GM23338 (cell line): ENCODE measurements around the gene FAM237B. TPM values are rescaled to one million over a fixed set of nuclear protein-coding genes. Genes with fewer than 3 reads are reported as not detected.

Source experiments
- ATAC-seq: fragments of 200-7000 bp; cut with Tn5 transposase; 3 replicates; pipeline ENCODE4 v1.9.1; 2020
- DNase-seq: peaks from one replicate; pipeline ENCODE4 v3.0.0-alpha.2; 2015; ENCODE audit warnings: low spot score
- H2AFZ ChIP-seq: fragments of 200-600 bp; sonication (generic); 2 replicates; pipeline ENCODE4 v1.8.0; 2016; ENCODE audit warnings: antibody characterized with exemption, mild to moderate bottlenecking, moderate library complexity
- H3F3A ChIP-seq: fragments of 200-600 bp; sonication (generic); replicated peaks from 2 replicates; pipeline ENCODE4 v1.8.0; 2017; ENCODE audit warnings: antibody characterized with exemption, mixed run types, low read depth
- H3K27ac ChIP-seq: fragments of 200-600 bp; sonication (generic); 2 replicates; pipeline ENCODE4 v1.6.1; 2016; ENCODE audit warnings: low read depth
- H3K27me3 ChIP-seq: fragments of 200-600 bp; sonication (generic); 2 replicates; pipeline ENCODE4 v1.8.0; 2016; ENCODE audit warnings: mild to moderate bottlenecking, mixed run types, moderate library complexity; ENCODE audit not compliant: insufficient read depth
- H3K36me3 ChIP-seq: fragments of 200-600 bp; sonication (generic); 2 replicates; pipeline ENCODE4 v1.8.0; 2016; ENCODE audit warnings: mild to moderate bottlenecking; ENCODE audit not compliant: insufficient read depth
- H3K4me1 ChIP-seq: fragments of 200-600 bp; sonication (generic); 2 replicates; pipeline ENCODE4 v1.8.0; 2016; ENCODE audit warnings: mild to moderate bottlenecking, moderate library complexity; ENCODE audit not compliant: insufficient read depth
- H3K4me2 ChIP-seq: fragments of 200-600 bp; sonication (generic); 2 replicates; pipeline ENCODE4 v1.7.1; 2017; ENCODE audit warnings: mixed run types
- H3K4me3 ChIP-seq: fragments of 200-600 bp; sonication (generic); 2 replicates; pipeline ENCODE4 v1.6.1; 2016; ENCODE audit warnings: mixed run types
- H3K79me2 ChIP-seq: fragments of 200-600 bp; sonication (generic); replicated peaks from 2 replicates; pipeline ENCODE4 v1.8.0; 2017; ENCODE audit warnings: mild to moderate bottlenecking; ENCODE audit not compliant: insufficient read depth
- H3K9me2 ChIP-seq: fragments of 200-600 bp; sonication (generic); 2 replicates; pipeline ENCODE4 v1.8.0; 2017; ENCODE audit not compliant: insufficient read depth
- H4K20me1 ChIP-seq: fragments of 200-600 bp; sonication (generic); replicated peaks from 2 replicates; pipeline ENCODE4 v1.8.0; 2017; ENCODE audit warnings: mild to moderate bottlenecking; ENCODE audit not compliant: insufficient read depth
- H3K27ac Mint-ChIP-seq: 2 replicates; pipeline ENCODE4 v1.8.0; 2020; ENCODE audit warnings: inconsistent platforms, mild to moderate bottlenecking, moderate library complexity, mixed read lengths
- H3K27me3 Mint-ChIP-seq: 3 replicates; pipeline ENCODE4 v1.8.0; 2022; ENCODE audit warnings: low read depth, mild to moderate bottlenecking, moderate library complexity, mixed read lengths, inconsistent platforms; ENCODE audit not compliant: insufficient read depth, poor library complexity
- H3K36me3 Mint-ChIP-seq: 3 replicates; pipeline ENCODE4 v1.8.0; 2021; ENCODE audit warnings: low read depth, mild to moderate bottlenecking, inconsistent platforms, moderate library complexity, mixed read lengths
- H3K4me1 Mint-ChIP-seq: 3 replicates; pipeline ENCODE4 v1.8.0; 2020; ENCODE audit warnings: mild to moderate bottlenecking, inconsistent platforms, mixed read lengths
- H3K4me3 Mint-ChIP-seq: 3 replicates; pipeline ENCODE4 v1.8.0; 2021; ENCODE audit warnings: moderate library complexity, mild to moderate bottlenecking, inconsistent platforms, mixed read lengths
- H3K9me3 Mint-ChIP-seq: 3 replicates; pipeline ENCODE4 v1.8.0; 2020; ENCODE audit warnings: moderate library complexity, mild to moderate bottlenecking, inconsistent platforms, mixed read lengths
- CREB1 ChIP-seq: fragments of 250-450 bp; sonication (Bioruptor Pico); IDR thresholded peaks from 2 replicates; pipeline ENCODE4 v1.5.0; 2020; ENCODE audit warnings: low read depth, mild to moderate bottlenecking, moderate library complexity
- EZH2 ChIP-seq: fragments of 200-600 bp; sonication (generic); IDR thresholded peaks from one replicate; pipeline ENCODE4 v1.8.0; 2017; ENCODE audit warnings: antibody characterized with exemption, mild to moderate bottlenecking, low read depth; ENCODE audit not compliant: unreplicated experiment
- EZH2phosphoT487 ChIP-seq: fragments of 200-600 bp; sonication (generic); IDR thresholded peaks from one replicate; pipeline ENCODE4 v1.8.1; 2018; ENCODE audit warnings: antibody characterized with exemption; ENCODE audit not compliant: unreplicated experiment
- JUNB ChIP-seq: IDR thresholded peaks from one replicate; pipeline ENCODE4 v1.6.1; 2016; ENCODE audit warnings: antibody characterized with exemption; ENCODE audit not compliant: unreplicated experiment
- NANOG ChIP-seq: IDR thresholded peaks from 2 replicates; pipeline ENCODE4 v1.6.1; 2016; ENCODE audit warnings: antibody characterized with exemption, borderline replicate concordance
- POLR2AphosphoS5 ChIP-seq: IDR thresholded peaks from 2 replicates; pipeline ENCODE4 v1.6.1; 2016; ENCODE audit warnings: antibody characterized with exemption, low read depth
- STAT1 ChIP-seq: IDR thresholded peaks from one replicate; pipeline ENCODE4 v1.6.1; 2016; ENCODE audit warnings: antibody characterized with exemption; ENCODE audit not compliant: unreplicated experiment
- ZNF114 ChIP-seq: fragments of 250-450 bp; sonication (Bioruptor Pico); IDR thresholded peaks from 2 replicates; pipeline ENCODE4 v1.5.0; 2020; ENCODE audit warnings: mild to moderate bottlenecking, moderate library complexity
- ZNF331 ChIP-seq: fragments of 250-450 bp; sonication (Bioruptor Pico); IDR thresholded peaks from 2 replicates; pipeline ENCODE4 v1.5.0; 2020; ENCODE audit warnings: low read depth, mild to moderate bottlenecking, moderate library complexity
- polyA plus RNA-seq: library from polyadenylated mRNA; unstranded; fragments of >200 nt; fragmentation: Nextera tagmentation; extraction: Ambion mirVana; gene quantifications from 2 replicates; pipeline ENCODE4 v1.2.1, GENCODE V29; 2016
- total RNA-seq: library from RNA; depleted of rRNA; stranded (reverse); fragments of >200 nt; shearing (Covaris generic); gene quantifications from 2 replicates; pipeline ENCODE4 v1.2.3, GENCODE V29; 2014
- TF ChIP-seq, protein P1 (sequence below), 2 experiments: fragments of 200-600 bp in 1 of 2; sonication (generic) in 1 of 2; conservative IDR thresholded peaks; 2 replicates each; pipeline versions ENCODE4 v1.5.1 to v1.6.1; 2016 to 2017; ENCODE audit warnings: antibody characterized with exemption in 2 of 2, low read depth in 2 of 2, mild to moderate bottlenecking in 2 of 2, moderate library complexity in 1 of 2
- TF ChIP-seq, protein P2 (sequence below): IDR thresholded peaks from one replicate; pipeline ENCODE4 v1.6.1; 2018; ENCODE audit warnings: antibody characterized with exemption; ENCODE audit not compliant: unreplicated experiment
- TF ChIP-seq, protein P3 (sequence below): fragments of 250-450 bp; sonication (Bioruptor Pico); IDR thresholded peaks from 2 replicates; pipeline ENCODE4 v1.5.0; 2020; ENCODE audit warnings: mild to moderate bottlenecking, moderate library complexity
- TF ChIP-seq, protein P4 (sequence below): IDR thresholded peaks from 2 replicates; pipeline ENCODE4 v1.6.1; 2016; ENCODE audit warnings: antibody characterized with exemption

The FAM237B gene
- total and polyA plus RNA-seq, 2 experiments from 2014 or later = 0.07 to 0.13 TPM

DNA sequence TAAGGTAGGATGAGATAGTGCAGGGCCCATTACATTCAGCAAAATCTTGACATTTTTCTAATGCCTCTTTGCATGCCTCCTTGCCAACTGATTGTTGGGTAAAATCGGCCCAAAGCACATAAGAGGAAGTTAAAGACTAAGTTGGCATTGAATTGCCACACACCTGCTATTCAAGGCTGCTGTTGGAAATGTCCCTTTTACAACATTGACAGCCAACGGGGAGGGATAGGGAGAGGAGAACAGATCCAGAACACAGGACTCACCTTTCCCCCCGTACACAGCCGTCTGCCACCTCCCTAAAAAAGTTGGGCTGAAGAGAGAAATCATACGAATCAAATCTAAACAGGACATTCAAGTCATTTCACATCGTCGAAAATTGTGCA lies 695 bp downstream of the FAM237B start:
- H3K36me3 ChIP-seq = no peaks in the 10 kb centered on the region
- Mint-ChIP-seq H3K4me3 (peak overlapping the region; percentile 76), H3K4me1 (peaks cover 6% of the 10 kb centered on the region), H3K36me3 (no peaks in the 10 kb centered on the region; the same call in 2 of the 3 replicates), H3K9me3 (no peaks in the 10 kb centered on the region), H3K27ac (no peak overlapping the region), H3K27me3 (peaks cover 27% of the 10 kb centered on the region)
- H3K27ac ChIP-seq = no peak overlapping the region
- H3K9me2 ChIP-seq = no peaks in the 10 kb centered on the region
- H4K20me1 ChIP-seq = no peaks in the 10 kb centered on the region
- peak overlapping the region; percentile 83; the same call in 1 of the 2 replicates for H2AFZ ChIP-seq
- ATAC-seq (peak; percentile 14; the same call in 2 of the 3 replicates), DNase-seq (no peak)
- H3K79me2 ChIP-seq = no peaks in the 10 kb centered on the region
- TF ChIP-seq, protein P1, sequence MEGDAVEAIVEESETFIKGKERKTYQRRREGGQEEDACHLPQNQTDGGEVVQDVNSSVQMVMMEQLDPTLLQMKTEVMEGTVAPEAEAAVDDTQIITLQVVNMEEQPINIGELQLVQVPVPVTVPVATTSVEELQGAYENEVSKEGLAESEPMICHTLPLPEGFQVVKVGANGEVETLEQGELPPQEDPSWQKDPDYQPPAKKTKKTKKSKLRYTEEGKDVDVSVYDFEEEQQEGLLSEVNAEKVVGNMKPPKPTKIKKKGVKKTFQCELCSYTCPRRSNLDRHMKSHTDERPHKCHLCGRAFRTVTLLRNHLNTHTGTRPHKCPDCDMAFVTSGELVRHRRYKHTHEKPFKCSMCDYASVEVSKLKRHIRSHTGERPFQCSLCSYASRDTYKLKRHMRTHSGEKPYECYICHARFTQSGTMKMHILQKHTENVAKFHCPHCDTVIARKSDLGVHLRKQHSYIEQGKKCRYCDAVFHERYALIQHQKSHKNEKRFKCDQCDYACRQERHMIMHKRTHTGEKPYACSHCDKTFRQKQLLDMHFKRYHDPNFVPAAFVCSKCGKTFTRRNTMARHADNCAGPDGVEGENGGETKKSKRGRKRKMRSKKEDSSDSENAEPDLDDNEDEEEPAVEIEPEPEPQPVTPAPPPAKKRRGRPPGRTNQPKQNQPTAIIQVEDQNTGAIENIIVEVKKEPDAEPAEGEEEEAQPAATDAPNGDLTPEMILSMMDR (conservative IDR thresholded peaks at IDR 0.05; ENCODE audit: low read depth in 2 of 2) = no peak
- TF ChIP-seq, protein P2, sequence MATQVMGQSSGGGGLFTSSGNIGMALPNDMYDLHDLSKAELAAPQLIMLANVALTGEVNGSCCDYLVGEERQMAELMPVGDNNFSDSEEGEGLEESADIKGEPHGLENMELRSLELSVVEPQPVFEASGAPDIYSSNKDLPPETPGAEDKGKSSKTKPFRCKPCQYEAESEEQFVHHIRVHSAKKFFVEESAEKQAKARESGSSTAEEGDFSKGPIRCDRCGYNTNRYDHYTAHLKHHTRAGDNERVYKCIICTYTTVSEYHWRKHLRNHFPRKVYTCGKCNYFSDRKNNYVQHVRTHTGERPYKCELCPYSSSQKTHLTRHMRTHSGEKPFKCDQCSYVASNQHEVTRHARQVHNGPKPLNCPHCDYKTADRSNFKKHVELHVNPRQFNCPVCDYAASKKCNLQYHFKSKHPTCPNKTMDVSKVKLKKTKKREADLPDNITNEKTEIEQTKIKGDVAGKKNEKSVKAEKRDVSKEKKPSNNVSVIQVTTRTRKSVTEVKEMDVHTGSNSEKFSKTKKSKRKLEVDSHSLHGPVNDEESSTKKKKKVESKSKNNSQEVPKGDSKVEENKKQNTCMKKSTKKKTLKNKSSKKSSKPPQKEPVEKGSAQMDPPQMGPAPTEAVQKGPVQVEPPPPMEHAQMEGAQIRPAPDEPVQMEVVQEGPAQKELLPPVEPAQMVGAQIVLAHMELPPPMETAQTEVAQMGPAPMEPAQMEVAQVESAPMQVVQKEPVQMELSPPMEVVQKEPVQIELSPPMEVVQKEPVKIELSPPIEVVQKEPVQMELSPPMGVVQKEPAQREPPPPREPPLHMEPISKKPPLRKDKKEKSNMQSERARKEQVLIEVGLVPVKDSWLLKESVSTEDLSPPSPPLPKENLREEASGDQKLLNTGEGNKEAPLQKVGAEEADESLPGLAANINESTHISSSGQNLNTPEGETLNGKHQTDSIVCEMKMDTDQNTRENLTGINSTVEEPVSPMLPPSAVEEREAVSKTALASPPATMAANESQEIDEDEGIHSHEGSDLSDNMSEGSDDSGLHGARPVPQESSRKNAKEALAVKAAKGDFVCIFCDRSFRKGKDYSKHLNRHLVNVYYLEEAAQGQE = no peak
- TF ChIP-seq ZNF331 (CRISPR knock-in tag) (no peak), JUNB (no peak), CREB1 (CRISPR knock-in tag) (no peak), POLR2AphosphoS5 (no peak), ZNF114 (no peak), NANOG (no peak), EZH2phosphoT487 (no peak), STAT1 (no peak), EZH2 (no peak)
- TF ChIP-seq, protein P3, sequence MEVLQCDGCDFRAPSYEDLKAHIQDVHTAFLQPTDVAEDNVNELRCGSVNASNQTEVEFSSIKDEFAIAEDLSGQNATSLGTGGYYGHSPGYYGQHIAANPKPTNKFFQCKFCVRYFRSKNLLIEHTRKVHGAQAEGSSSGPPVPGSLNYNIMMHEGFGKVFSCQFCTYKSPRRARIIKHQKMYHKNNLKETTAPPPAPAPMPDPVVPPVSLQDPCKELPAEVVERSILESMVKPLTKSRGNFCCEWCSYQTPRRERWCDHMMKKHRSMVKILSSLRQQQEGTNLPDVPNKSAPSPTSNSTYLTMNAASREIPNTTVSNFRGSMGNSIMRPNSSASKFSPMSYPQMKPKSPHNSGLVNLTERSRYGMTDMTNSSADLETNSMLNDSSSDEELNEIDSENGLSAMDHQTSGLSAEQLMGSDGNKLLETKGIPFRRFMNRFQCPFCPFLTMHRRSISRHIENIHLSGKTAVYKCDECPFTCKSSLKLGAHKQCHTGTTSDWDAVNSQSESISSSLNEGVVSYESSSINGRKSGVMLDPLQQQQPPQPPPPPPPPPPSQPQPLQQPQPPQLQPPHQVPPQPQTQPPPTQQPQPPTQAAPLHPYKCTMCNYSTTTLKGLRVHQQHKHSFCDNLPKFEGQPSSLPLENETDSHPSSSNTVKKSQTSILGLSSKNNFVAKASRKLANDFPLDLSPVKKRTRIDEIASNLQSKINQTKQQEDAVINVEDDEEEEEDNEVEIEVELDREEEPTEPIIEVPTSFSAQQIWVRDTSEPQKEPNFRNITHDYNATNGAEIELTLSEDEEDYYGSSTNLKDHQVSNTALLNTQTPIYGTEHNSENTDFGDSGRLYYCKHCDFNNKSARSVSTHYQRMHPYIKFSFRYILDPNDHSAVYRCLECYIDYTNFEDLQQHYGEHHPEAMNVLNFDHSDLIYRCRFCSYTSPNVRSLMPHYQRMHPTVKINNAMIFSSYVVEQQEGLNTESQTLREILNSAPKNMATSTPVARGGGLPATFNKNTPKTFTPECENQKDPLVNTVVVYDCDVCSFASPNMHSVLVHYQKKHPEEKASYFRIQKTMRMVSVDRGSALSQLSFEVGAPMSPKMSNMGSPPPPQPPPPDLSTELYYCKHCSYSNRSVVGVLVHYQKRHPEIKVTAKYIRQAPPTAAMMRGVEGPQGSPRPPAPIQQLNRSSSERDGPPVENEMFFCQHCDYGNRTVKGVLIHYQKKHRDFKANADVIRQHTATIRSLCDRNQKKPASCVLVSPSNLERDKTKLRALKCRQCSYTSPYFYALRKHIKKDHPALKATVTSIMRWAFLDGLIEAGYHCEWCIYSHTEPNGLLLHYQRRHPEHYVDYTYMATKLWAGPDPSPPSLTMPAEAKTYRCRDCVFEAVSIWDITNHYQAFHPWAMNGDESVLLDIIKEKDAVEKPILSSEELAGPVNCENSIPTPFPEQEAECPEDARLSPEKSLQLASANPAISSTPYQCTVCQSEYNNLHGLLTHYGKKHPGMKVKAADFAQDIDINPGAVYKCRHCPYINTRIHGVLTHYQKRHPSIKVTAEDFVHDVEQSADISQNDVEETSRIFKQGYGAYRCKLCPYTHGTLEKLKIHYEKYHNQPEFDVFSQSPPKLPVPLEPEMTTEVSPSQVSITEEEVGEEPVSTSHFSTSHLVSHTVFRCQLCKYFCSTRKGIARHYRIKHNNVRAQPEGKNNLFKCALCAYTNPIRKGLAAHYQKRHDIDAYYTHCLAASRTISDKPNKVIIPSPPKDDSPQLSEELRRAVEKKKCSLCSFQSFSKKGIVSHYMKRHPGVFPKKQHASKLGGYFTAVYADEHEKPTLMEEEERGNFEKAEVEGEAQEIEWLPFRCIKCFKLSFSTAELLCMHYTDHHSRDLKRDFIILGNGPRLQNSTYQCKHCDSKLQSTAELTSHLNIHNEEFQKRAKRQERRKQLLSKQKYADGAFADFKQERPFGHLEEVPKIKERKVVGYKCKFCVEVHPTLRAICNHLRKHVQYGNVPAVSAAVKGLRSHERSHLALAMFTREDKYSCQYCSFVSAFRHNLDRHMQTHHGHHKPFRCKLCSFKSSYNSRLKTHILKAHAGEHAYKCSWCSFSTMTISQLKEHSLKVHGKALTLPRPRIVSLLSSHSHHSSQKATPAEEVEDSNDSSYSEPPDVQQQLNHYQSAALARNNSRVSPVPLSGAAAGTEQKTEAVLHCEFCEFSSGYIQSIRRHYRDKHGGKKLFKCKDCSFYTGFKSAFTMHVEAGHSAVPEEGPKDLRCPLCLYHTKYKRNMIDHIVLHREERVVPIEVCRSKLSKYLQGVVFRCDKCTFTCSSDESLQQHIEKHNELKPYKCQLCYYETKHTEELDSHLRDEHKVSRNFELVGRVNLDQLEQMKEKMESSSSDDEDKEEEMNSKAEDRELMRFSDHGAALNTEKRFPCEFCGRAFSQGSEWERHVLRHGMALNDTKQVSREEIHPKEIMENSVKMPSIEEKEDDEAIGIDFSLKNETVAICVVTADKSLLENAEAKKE (CRISPR knock-in tag) = no peak
- TF ChIP-seq, protein P4, sequence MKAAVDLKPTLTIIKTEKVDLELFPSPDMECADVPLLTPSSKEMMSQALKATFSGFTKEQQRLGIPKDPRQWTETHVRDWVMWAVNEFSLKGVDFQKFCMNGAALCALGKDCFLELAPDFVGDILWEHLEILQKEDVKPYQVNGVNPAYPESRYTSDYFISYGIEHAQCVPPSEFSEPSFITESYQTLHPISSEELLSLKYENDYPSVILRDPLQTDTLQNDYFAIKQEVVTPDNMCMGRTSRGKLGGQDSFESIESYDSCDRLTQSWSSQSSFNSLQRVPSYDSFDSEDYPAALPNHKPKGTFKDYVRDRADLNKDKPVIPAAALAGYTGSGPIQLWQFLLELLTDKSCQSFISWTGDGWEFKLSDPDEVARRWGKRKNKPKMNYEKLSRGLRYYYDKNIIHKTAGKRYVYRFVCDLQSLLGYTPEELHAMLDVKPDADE = no peak
- peak overlapping the region; percentile 57 for H3K4me3 ChIP-seq
- H3K27me3 ChIP-seq = peaks cover 54% of the 10 kb centered on the region
- peak overlapping the region; percentile 77 for H3K4me2 ChIP-seq
- peaks cover 6% of the 10 kb centered on the region; the same call in 1 of the 2 replicates for H3K4me1 ChIP-seq
- H3F3A ChIP-seq = no peaks in the 10 kb centered on the region
